ENCODE data around the gene KCNIP4. TPM values are rescaled to one million over a fixed set of nuclear protein-coding genes. Genes with fewer than 3 reads are reported as not detected.
A peak's percentile ranks its signal among the peaks of the same experiment; 100 is the strongest.

The KCNIP4 gene
- total RNA-seq, 1 donor from 2014 or later, result 0.39 TPM

DNA sequence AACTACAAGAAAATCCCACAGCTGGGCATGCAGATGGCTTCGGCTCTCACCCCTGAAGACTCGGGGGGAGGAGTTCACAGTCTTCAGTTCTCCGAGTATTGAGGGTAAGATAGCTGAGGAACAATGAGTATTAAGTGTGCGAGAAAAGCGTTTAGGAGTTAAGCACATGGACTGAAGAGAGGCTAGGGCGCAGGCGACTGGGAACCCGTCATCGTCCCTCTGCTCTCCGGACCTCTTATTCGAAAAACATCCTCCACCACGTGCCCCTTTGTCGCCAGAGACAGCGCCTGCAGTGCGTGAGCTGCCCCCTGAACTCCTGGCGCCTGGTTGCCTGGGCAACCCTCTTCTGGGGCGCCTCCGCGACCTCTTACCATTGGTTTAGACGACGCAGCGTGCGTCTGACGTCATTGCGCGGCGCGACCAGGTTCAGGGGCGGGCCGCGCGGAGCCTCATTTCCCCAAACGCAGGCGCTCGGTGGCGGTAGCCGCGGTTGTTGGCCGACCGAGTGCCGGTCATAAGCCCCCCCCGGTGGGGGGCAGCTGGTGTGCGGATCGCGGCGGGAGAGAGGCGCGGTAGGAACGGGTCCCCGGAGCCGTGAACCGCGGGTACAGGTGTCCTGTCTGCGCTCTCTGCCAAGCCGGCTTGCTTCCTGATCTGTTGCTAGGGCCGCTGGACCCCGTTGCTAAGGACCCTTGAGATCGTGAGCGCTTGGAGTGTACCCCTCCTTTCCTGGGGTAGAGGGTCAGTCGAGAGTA, 1248.4 kb downstream of the KCNIP4 start, which contains the start of gene PACRGL:
PACRGL (plus strand) TSS at position 452 of the 755 bp plus-strand sequence. CDS start 4,024 bp downstream, outside the sequence.
- Histone ChIP-seq H2AFZ (replicated peaks) (peak within 1 kb of the TSS; percentile 91), H3K79me2 (ENCODE audit: low read depth) (peaks cover 35% of the 10 kb centered on the region), H4K20me1 (ENCODE audit: low read depth) (no peaks in the 10 kb centered on the region), H3K27me3 (no peaks in the 10 kb centered on the region), H3K36me3 (no peaks in the 10 kb centered on the region), H3K9me3 (ENCODE audit: low read depth) (no peaks in the 10 kb centered on the region), H3F3A (ENCODE audit: low read depth) (no peaks in the 10 kb centered on the region), H3K4me2 (peak within 1 kb of the TSS; percentile 86), H3K9ac (peak within 1 kb of the TSS; percentile 47), H3K4me1 (peaks cover 5% of the 10 kb centered on the region), H3K4me3 (peak within 1 kb of the TSS; percentile 87), H3K27ac (no peak within 1 kb of the TSS)
- Mint-ChIP-seq H3K27ac (peak within 1 kb of the TSS; percentile 98), H3K9me3 (no peaks in the 10 kb centered on the region), H3K36me3 (peaks cover 9% of the 10 kb centered on the region), H3K4me3 (peak within 1 kb of the TSS; percentile 90), H3K4me1 (peaks cover 25% of the 10 kb centered on the region), H3K27me3 (ENCODE audit: insufficient read depth, low read depth) (no peaks in the 10 kb centered on the region)
- TF ChIP-seq EZH2phosphoT487 (IDR thresholded peaks at IDR 0.05) (no peak), EZH2 (IDR thresholded peaks at IDR 0.05) (no peak)
- TF ChIP-seq, protein P1, sequence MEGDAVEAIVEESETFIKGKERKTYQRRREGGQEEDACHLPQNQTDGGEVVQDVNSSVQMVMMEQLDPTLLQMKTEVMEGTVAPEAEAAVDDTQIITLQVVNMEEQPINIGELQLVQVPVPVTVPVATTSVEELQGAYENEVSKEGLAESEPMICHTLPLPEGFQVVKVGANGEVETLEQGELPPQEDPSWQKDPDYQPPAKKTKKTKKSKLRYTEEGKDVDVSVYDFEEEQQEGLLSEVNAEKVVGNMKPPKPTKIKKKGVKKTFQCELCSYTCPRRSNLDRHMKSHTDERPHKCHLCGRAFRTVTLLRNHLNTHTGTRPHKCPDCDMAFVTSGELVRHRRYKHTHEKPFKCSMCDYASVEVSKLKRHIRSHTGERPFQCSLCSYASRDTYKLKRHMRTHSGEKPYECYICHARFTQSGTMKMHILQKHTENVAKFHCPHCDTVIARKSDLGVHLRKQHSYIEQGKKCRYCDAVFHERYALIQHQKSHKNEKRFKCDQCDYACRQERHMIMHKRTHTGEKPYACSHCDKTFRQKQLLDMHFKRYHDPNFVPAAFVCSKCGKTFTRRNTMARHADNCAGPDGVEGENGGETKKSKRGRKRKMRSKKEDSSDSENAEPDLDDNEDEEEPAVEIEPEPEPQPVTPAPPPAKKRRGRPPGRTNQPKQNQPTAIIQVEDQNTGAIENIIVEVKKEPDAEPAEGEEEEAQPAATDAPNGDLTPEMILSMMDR (IDR thresholded peaks at IDR 0.05), result no peak
- DNase-seq (ENCODE audit: low spot score), result peak; percentile 98

- Mint-ChIP-seq H3K27ac (peak overlapping the region; percentile 93), H3K36me3 (no peaks in the 10 kb centered on the region), H3K27me3 (ENCODE audit: insufficient read depth, low read depth) (no peaks in the 10 kb centered on the region), H3K4me1 (peaks cover 25% of the 10 kb centered on the region), H3K9me3 (no peaks in the 10 kb centered on the region), H3K4me3 (peak overlapping the region; percentile 75)
- no peaks in the 10 kb centered on the region for H3K36me3 ChIP-seq
- H3K27ac ChIP-seq, result no peak overlapping the region
- peak overlapping the region; percentile 2 for H2AFZ ChIP-seq (replicated peaks)
- peaks cover 34% of the 10 kb centered on the region for H3K79me2 ChIP-seq (ENCODE audit: low read depth)
- H4K20me1 ChIP-seq (ENCODE audit: low read depth), result no peaks in the 10 kb centered on the region
- no peak overlapping the region for H3K4me3 ChIP-seq
- H3K27me3 ChIP-seq, result no peaks in the 10 kb centered on the region
- H3F3A ChIP-seq (ENCODE audit: low read depth), result no peaks in the 10 kb centered on the region
- H3K4me1 ChIP-seq, result peaks cover 5% of the 10 kb centered on the region
- DNase-seq (ENCODE audit: low spot score), result no peak
- H3K9me3 ChIP-seq (ENCODE audit: low read depth), result no peaks in the 10 kb centered on the region
- no peak overlapping the region for H3K4me2 ChIP-seq
- no peak overlapping the region for H3K9ac ChIP-seq
- TF ChIP-seq, protein P1 (IDR thresholded peaks at IDR 0.05), result no peak
- TF ChIP-seq EZH2 (IDR thresholded peaks at IDR 0.05) (no peak), EZH2phosphoT487 (IDR thresholded peaks at IDR 0.05) (no peak)
These were observed 1249.8 kb downstream of the KCNIP4 start for GRCh38 chr4:20698820-20699219.

DNA sequence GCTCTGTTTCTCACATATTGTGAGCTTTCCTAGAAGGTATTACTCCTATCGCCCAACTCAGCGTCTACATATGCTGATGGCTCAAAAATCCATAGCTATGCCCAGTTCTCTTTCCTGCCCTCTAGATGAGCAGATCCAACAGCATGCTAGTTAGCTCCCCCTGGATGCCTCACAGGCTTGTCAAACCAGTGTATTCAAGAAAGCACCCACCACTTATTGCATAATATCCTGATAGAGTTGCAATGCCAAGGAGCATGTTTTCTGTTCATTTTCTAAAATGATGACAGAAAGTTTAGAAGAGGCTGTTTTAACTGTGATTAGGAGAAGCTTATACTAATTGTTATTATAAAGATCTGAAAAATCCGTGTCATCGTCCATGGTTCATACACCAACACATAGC, 1250.2 kb downstream of the KCNIP4 start:
- no peaks in the 10 kb centered on the region for H4K20me1 ChIP-seq (ENCODE audit: low read depth)
- H3K4me2 ChIP-seq, result no peak overlapping the region
- DNase-seq (ENCODE audit: low spot score), result no peak
- H3K9me3 ChIP-seq (ENCODE audit: low read depth), result no peaks in the 10 kb centered on the region
- Mint-ChIP-seq H3K36me3 (no peaks in the 10 kb centered on the region), H3K27ac (no peak overlapping the region), H3K4me1 (peaks cover 25% of the 10 kb centered on the region), H3K4me3 (no peak overlapping the region), H3K9me3 (no peaks in the 10 kb centered on the region), H3K27me3 (ENCODE audit: insufficient read depth, low read depth) (no peaks in the 10 kb centered on the region)
- no peak overlapping the region for H3K4me3 ChIP-seq
- H2AFZ ChIP-seq (replicated peaks), result peak overlapping the region; percentile 2
- peaks cover 5% of the 10 kb centered on the region for H3K4me1 ChIP-seq
- no peak overlapping the region for H3K9ac ChIP-seq
- H3K79me2 ChIP-seq (ENCODE audit: low read depth), result peaks cover 30% of the 10 kb centered on the region
- TF ChIP-seq EZH2 (IDR thresholded peaks at IDR 0.05) (no peak), EZH2phosphoT487 (IDR thresholded peaks at IDR 0.05) (no peak)
- TF ChIP-seq, protein P1 (IDR thresholded peaks at IDR 0.05), result no peak
- no peak overlapping the region for H3K27ac ChIP-seq
- no peaks in the 10 kb centered on the region for H3K27me3 ChIP-seq
- H3F3A ChIP-seq (ENCODE audit: low read depth), result no peaks in the 10 kb centered on the region
- H3K36me3 ChIP-seq, result no peaks in the 10 kb centered on the region
